Right lobe of liver (tissue), 4 donors: ENCODE results near the gene RUNX2.

ENCODE experiments used
- POLR2A ChIP-seq: fragments of 450-650 bp; IDR thresholded peaks from one replicate; pipeline ENCODE4 v1.6.1; 2017; ENCODE audit warnings: antibody characterized with exemption, mild to moderate bottlenecking
- TF ChIP-seq, protein P1 (sequence below), 4 donors: fragments of 200-600 bp in 3 of 4; fragments of 450-650 bp in 1 of 4; IDR thresholded peaks; one replicate each; pipeline versions ENCODE4 v1.5.1 to v1.8.0; 2016 to 2022; ENCODE audit warnings: antibody characterized with exemption in 4 of 4, mild to moderate bottlenecking in 2 of 4
- donor health status: DM: no; HTN: no; CAD: no.
- donor health status: DM: no; HTN: no; CAD: no.
- donor health status: DM: no; HTN: yes; CAD: no.

DNA sequence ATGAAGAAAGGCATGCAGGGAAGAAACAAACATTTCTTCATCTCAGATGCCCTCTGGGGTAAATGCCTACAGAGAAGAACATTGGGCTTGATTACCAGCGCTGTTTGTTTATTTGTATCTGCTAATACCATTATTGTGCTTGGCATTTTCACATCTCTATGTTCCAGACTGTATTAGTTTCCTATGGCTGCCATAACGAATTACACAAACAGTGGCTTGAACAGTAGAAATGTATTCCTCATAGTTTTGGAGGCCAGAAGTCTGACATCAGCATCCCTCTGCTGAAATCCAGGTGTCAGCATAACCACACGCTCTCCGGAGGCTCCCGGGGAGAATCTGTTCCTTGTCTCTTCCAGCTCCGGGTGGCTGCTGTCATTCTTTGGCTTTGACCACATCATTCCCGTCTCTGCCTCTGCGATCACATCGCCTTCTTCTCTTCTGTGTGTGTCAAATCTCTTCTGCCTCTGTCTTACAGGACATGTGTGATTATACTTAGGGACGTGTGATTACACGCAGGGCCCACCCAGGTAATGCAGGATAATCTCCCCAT lies 291.2 kb downstream of the RUNX2 start:
- TF ChIP-seq, protein P1, sequence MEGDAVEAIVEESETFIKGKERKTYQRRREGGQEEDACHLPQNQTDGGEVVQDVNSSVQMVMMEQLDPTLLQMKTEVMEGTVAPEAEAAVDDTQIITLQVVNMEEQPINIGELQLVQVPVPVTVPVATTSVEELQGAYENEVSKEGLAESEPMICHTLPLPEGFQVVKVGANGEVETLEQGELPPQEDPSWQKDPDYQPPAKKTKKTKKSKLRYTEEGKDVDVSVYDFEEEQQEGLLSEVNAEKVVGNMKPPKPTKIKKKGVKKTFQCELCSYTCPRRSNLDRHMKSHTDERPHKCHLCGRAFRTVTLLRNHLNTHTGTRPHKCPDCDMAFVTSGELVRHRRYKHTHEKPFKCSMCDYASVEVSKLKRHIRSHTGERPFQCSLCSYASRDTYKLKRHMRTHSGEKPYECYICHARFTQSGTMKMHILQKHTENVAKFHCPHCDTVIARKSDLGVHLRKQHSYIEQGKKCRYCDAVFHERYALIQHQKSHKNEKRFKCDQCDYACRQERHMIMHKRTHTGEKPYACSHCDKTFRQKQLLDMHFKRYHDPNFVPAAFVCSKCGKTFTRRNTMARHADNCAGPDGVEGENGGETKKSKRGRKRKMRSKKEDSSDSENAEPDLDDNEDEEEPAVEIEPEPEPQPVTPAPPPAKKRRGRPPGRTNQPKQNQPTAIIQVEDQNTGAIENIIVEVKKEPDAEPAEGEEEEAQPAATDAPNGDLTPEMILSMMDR (IDR thresholded peaks at IDR 0.05): no peak
- TF ChIP-seq POLR2A: no peak
